GM23338 (cell line): Measurements from ENCODE around the gene VPS13A. TPM values are rescaled to one million over a fixed set of nuclear protein-coding genes. Genes with fewer than 3 reads are reported as not detected.

Experiments used
- ATAC-seq: fragments of 200-7000 bp; cut with Tn5 transposase; 3 replicates; pipeline ENCODE4 v1.9.1; 2020
- DNase-seq: peaks from one replicate; pipeline ENCODE4 v3.0.0-alpha.2; 2015; ENCODE audit warnings: low spot score
- H2AFZ ChIP-seq: fragments of 200-600 bp; sonication (generic); 2 replicates; pipeline ENCODE4 v1.8.0; 2016; ENCODE audit warnings: antibody characterized with exemption, mild to moderate bottlenecking, moderate library complexity
- H3F3A ChIP-seq: fragments of 200-600 bp; sonication (generic); replicated peaks from 2 replicates; pipeline ENCODE4 v1.8.0; 2017; ENCODE audit warnings: antibody characterized with exemption, mixed run types, low read depth
- H3K27ac ChIP-seq: fragments of 200-600 bp; sonication (generic); 2 replicates; pipeline ENCODE4 v1.6.1; 2016; ENCODE audit warnings: low read depth
- H3K27me3 ChIP-seq: fragments of 200-600 bp; sonication (generic); 2 replicates; pipeline ENCODE4 v1.8.0; 2016; ENCODE audit warnings: mild to moderate bottlenecking, mixed run types, moderate library complexity; ENCODE audit not compliant: insufficient read depth
- H3K36me3 ChIP-seq: fragments of 200-600 bp; sonication (generic); 2 replicates; pipeline ENCODE4 v1.8.0; 2016; ENCODE audit warnings: mild to moderate bottlenecking; ENCODE audit not compliant: insufficient read depth
- H3K4me1 ChIP-seq: fragments of 200-600 bp; sonication (generic); 2 replicates; pipeline ENCODE4 v1.8.0; 2016; ENCODE audit warnings: mild to moderate bottlenecking, moderate library complexity; ENCODE audit not compliant: insufficient read depth
- H3K4me2 ChIP-seq: fragments of 200-600 bp; sonication (generic); 2 replicates; pipeline ENCODE4 v1.7.1; 2017; ENCODE audit warnings: mixed run types
- H3K4me3 ChIP-seq: fragments of 200-600 bp; sonication (generic); 2 replicates; pipeline ENCODE4 v1.6.1; 2016; ENCODE audit warnings: mixed run types
- H3K79me2 ChIP-seq: fragments of 200-600 bp; sonication (generic); replicated peaks from 2 replicates; pipeline ENCODE4 v1.8.0; 2017; ENCODE audit warnings: mild to moderate bottlenecking; ENCODE audit not compliant: insufficient read depth
- H3K9me2 ChIP-seq: fragments of 200-600 bp; sonication (generic); 2 replicates; pipeline ENCODE4 v1.8.0; 2017; ENCODE audit not compliant: insufficient read depth
- H4K20me1 ChIP-seq: fragments of 200-600 bp; sonication (generic); replicated peaks from 2 replicates; pipeline ENCODE4 v1.8.0; 2017; ENCODE audit warnings: mild to moderate bottlenecking; ENCODE audit not compliant: insufficient read depth
- H3K27ac Mint-ChIP-seq: 2 replicates; pipeline ENCODE4 v1.8.0; 2020; ENCODE audit warnings: inconsistent platforms, mild to moderate bottlenecking, moderate library complexity, mixed read lengths
- H3K27me3 Mint-ChIP-seq: 3 replicates; pipeline ENCODE4 v1.8.0; 2022; ENCODE audit warnings: low read depth, mild to moderate bottlenecking, moderate library complexity, mixed read lengths, inconsistent platforms; ENCODE audit not compliant: insufficient read depth, poor library complexity
- H3K36me3 Mint-ChIP-seq: 3 replicates; pipeline ENCODE4 v1.8.0; 2021; ENCODE audit warnings: low read depth, mild to moderate bottlenecking, inconsistent platforms, moderate library complexity, mixed read lengths
- H3K4me1 Mint-ChIP-seq: 3 replicates; pipeline ENCODE4 v1.8.0; 2020; ENCODE audit warnings: mild to moderate bottlenecking, inconsistent platforms, mixed read lengths
- H3K4me3 Mint-ChIP-seq: 3 replicates; pipeline ENCODE4 v1.8.0; 2021; ENCODE audit warnings: moderate library complexity, mild to moderate bottlenecking, inconsistent platforms, mixed read lengths
- H3K9me3 Mint-ChIP-seq: 3 replicates; pipeline ENCODE4 v1.8.0; 2020; ENCODE audit warnings: moderate library complexity, mild to moderate bottlenecking, inconsistent platforms, mixed read lengths
- CREB1 ChIP-seq: fragments of 250-450 bp; sonication (Bioruptor Pico); IDR thresholded peaks from 2 replicates; pipeline ENCODE4 v1.5.0; 2020; ENCODE audit warnings: low read depth, mild to moderate bottlenecking, moderate library complexity
- EZH2 ChIP-seq: fragments of 200-600 bp; sonication (generic); IDR thresholded peaks from one replicate; pipeline ENCODE4 v1.8.0; 2017; ENCODE audit warnings: antibody characterized with exemption, mild to moderate bottlenecking, low read depth; ENCODE audit not compliant: unreplicated experiment
- EZH2phosphoT487 ChIP-seq: fragments of 200-600 bp; sonication (generic); IDR thresholded peaks from one replicate; pipeline ENCODE4 v1.8.1; 2018; ENCODE audit warnings: antibody characterized with exemption; ENCODE audit not compliant: unreplicated experiment
- JUNB ChIP-seq: IDR thresholded peaks from one replicate; pipeline ENCODE4 v1.6.1; 2016; ENCODE audit warnings: antibody characterized with exemption; ENCODE audit not compliant: unreplicated experiment
- NANOG ChIP-seq: IDR thresholded peaks from 2 replicates; pipeline ENCODE4 v1.6.1; 2016; ENCODE audit warnings: antibody characterized with exemption, borderline replicate concordance
- POLR2AphosphoS5 ChIP-seq: IDR thresholded peaks from 2 replicates; pipeline ENCODE4 v1.6.1; 2016; ENCODE audit warnings: antibody characterized with exemption, low read depth
- STAT1 ChIP-seq: IDR thresholded peaks from one replicate; pipeline ENCODE4 v1.6.1; 2016; ENCODE audit warnings: antibody characterized with exemption; ENCODE audit not compliant: unreplicated experiment
- ZNF114 ChIP-seq: fragments of 250-450 bp; sonication (Bioruptor Pico); IDR thresholded peaks from 2 replicates; pipeline ENCODE4 v1.5.0; 2020; ENCODE audit warnings: mild to moderate bottlenecking, moderate library complexity
- ZNF331 ChIP-seq: fragments of 250-450 bp; sonication (Bioruptor Pico); IDR thresholded peaks from 2 replicates; pipeline ENCODE4 v1.5.0; 2020; ENCODE audit warnings: low read depth, mild to moderate bottlenecking, moderate library complexity
- polyA plus RNA-seq: library from polyadenylated mRNA; unstranded; fragments of >200 nt; fragmentation: Nextera tagmentation; extraction: Ambion mirVana; gene quantifications from 2 replicates; pipeline ENCODE4 v1.2.1, GENCODE V29; 2016
- total RNA-seq: library from RNA; depleted of rRNA; stranded (reverse); fragments of >200 nt; shearing (Covaris generic); gene quantifications from 2 replicates; pipeline ENCODE4 v1.2.3, GENCODE V29; 2014
- TF ChIP-seq, protein P1 (sequence below): fragments of 250-450 bp; sonication (Bioruptor Pico); IDR thresholded peaks from 2 replicates; pipeline ENCODE4 v1.5.0; 2020; ENCODE audit warnings: mild to moderate bottlenecking, moderate library complexity
- TF ChIP-seq, protein P2 (sequence below), 2 experiments: fragments of 200-600 bp in 1 of 2; sonication (generic) in 1 of 2; conservative IDR thresholded peaks; 2 replicates each; pipeline versions ENCODE4 v1.5.1 to v1.6.1; 2016 to 2017; ENCODE audit warnings: antibody characterized with exemption in 2 of 2, low read depth in 2 of 2, mild to moderate bottlenecking in 2 of 2, moderate library complexity in 1 of 2
- TF ChIP-seq, protein P3 (sequence below): IDR thresholded peaks from one replicate; pipeline ENCODE4 v1.6.1; 2018; ENCODE audit warnings: antibody characterized with exemption; ENCODE audit not compliant: unreplicated experiment
- TF ChIP-seq, protein P4 (sequence below): IDR thresholded peaks from 2 replicates; pipeline ENCODE4 v1.6.1; 2016; ENCODE audit warnings: antibody characterized with exemption

Gene VPS13A
- total and polyA plus RNA-seq, 2 experiments from 2014 or later, result 45.9 to 68.1 TPM

DNA sequence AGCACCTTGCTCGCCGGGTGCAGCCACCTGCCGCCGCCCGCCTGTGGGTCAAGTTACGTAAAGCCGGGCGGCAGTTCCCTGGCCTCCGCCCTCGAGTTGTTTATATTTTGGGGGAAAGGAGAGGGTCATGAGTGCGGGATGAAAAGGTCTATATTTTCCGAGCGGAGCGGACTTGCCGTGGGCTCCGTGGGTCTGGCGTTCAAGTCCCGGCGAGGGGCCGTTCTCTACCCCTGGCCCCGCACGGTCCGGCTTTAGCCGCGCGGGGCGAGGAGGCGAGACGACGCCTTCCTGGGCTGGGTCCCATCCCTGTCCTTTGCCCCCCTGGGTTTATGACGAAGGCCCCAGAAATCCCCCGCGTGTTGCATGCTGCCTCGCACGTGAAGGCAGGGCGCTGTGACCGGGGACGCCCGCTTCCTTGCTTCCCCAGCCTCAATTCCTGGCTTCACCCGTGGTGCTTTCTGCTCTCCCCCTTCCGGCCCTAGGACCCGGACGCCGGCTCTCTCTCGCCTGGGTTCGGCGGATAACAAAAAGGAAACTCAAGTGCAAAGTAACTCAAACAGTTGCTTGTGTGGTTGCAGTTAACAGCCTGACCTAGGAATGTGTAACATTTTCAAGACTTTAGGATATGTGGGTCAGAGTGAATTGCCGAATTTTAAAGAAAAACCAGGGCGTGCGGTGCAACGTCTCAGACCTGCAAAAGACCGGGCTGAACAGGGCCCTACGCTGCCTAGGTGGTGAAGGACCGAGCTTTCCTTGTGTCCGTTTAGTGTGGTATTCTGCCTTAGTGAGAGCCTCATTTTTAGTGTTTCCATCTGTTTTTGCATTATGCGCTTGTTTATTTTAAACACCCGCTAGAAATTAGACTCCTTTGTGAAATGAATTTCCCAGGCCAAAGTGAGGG is 810 bp downstream of the VPS13A start:
- Histone ChIP-seq H3K79me2 (peaks cover 54% of the 10 kb centered on the region), H3K36me3 (no peaks in the 10 kb centered on the region), H3K27ac (peak overlapping the region; percentile 65)

More for the DNA sequence above, 810 bp downstream of the VPS13A start:
- peak overlapping the region; percentile 95 for H3K4me3 Mint-ChIP-seq
- TF ChIP-seq NANOG (no peak), EZH2phosphoT487 (no peak), ZNF331 (CRISPR knock-in tag) (no peak), STAT1 (no peak), ZNF114 (CRISPR knock-in tag) (no peak), CREB1 (CRISPR knock-in tag) (no peak), JUNB (no peak), POLR2AphosphoS5 (no peak), EZH2 (no peak)
- TF ChIP-seq, protein P1, sequence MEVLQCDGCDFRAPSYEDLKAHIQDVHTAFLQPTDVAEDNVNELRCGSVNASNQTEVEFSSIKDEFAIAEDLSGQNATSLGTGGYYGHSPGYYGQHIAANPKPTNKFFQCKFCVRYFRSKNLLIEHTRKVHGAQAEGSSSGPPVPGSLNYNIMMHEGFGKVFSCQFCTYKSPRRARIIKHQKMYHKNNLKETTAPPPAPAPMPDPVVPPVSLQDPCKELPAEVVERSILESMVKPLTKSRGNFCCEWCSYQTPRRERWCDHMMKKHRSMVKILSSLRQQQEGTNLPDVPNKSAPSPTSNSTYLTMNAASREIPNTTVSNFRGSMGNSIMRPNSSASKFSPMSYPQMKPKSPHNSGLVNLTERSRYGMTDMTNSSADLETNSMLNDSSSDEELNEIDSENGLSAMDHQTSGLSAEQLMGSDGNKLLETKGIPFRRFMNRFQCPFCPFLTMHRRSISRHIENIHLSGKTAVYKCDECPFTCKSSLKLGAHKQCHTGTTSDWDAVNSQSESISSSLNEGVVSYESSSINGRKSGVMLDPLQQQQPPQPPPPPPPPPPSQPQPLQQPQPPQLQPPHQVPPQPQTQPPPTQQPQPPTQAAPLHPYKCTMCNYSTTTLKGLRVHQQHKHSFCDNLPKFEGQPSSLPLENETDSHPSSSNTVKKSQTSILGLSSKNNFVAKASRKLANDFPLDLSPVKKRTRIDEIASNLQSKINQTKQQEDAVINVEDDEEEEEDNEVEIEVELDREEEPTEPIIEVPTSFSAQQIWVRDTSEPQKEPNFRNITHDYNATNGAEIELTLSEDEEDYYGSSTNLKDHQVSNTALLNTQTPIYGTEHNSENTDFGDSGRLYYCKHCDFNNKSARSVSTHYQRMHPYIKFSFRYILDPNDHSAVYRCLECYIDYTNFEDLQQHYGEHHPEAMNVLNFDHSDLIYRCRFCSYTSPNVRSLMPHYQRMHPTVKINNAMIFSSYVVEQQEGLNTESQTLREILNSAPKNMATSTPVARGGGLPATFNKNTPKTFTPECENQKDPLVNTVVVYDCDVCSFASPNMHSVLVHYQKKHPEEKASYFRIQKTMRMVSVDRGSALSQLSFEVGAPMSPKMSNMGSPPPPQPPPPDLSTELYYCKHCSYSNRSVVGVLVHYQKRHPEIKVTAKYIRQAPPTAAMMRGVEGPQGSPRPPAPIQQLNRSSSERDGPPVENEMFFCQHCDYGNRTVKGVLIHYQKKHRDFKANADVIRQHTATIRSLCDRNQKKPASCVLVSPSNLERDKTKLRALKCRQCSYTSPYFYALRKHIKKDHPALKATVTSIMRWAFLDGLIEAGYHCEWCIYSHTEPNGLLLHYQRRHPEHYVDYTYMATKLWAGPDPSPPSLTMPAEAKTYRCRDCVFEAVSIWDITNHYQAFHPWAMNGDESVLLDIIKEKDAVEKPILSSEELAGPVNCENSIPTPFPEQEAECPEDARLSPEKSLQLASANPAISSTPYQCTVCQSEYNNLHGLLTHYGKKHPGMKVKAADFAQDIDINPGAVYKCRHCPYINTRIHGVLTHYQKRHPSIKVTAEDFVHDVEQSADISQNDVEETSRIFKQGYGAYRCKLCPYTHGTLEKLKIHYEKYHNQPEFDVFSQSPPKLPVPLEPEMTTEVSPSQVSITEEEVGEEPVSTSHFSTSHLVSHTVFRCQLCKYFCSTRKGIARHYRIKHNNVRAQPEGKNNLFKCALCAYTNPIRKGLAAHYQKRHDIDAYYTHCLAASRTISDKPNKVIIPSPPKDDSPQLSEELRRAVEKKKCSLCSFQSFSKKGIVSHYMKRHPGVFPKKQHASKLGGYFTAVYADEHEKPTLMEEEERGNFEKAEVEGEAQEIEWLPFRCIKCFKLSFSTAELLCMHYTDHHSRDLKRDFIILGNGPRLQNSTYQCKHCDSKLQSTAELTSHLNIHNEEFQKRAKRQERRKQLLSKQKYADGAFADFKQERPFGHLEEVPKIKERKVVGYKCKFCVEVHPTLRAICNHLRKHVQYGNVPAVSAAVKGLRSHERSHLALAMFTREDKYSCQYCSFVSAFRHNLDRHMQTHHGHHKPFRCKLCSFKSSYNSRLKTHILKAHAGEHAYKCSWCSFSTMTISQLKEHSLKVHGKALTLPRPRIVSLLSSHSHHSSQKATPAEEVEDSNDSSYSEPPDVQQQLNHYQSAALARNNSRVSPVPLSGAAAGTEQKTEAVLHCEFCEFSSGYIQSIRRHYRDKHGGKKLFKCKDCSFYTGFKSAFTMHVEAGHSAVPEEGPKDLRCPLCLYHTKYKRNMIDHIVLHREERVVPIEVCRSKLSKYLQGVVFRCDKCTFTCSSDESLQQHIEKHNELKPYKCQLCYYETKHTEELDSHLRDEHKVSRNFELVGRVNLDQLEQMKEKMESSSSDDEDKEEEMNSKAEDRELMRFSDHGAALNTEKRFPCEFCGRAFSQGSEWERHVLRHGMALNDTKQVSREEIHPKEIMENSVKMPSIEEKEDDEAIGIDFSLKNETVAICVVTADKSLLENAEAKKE (CRISPR knock-in tag), result no peak
- TF ChIP-seq, protein P2, sequence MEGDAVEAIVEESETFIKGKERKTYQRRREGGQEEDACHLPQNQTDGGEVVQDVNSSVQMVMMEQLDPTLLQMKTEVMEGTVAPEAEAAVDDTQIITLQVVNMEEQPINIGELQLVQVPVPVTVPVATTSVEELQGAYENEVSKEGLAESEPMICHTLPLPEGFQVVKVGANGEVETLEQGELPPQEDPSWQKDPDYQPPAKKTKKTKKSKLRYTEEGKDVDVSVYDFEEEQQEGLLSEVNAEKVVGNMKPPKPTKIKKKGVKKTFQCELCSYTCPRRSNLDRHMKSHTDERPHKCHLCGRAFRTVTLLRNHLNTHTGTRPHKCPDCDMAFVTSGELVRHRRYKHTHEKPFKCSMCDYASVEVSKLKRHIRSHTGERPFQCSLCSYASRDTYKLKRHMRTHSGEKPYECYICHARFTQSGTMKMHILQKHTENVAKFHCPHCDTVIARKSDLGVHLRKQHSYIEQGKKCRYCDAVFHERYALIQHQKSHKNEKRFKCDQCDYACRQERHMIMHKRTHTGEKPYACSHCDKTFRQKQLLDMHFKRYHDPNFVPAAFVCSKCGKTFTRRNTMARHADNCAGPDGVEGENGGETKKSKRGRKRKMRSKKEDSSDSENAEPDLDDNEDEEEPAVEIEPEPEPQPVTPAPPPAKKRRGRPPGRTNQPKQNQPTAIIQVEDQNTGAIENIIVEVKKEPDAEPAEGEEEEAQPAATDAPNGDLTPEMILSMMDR (conservative IDR thresholded peaks at IDR 0.05; ENCODE audit: low read depth in 2 of 2), result no peak
- TF ChIP-seq, protein P3, sequence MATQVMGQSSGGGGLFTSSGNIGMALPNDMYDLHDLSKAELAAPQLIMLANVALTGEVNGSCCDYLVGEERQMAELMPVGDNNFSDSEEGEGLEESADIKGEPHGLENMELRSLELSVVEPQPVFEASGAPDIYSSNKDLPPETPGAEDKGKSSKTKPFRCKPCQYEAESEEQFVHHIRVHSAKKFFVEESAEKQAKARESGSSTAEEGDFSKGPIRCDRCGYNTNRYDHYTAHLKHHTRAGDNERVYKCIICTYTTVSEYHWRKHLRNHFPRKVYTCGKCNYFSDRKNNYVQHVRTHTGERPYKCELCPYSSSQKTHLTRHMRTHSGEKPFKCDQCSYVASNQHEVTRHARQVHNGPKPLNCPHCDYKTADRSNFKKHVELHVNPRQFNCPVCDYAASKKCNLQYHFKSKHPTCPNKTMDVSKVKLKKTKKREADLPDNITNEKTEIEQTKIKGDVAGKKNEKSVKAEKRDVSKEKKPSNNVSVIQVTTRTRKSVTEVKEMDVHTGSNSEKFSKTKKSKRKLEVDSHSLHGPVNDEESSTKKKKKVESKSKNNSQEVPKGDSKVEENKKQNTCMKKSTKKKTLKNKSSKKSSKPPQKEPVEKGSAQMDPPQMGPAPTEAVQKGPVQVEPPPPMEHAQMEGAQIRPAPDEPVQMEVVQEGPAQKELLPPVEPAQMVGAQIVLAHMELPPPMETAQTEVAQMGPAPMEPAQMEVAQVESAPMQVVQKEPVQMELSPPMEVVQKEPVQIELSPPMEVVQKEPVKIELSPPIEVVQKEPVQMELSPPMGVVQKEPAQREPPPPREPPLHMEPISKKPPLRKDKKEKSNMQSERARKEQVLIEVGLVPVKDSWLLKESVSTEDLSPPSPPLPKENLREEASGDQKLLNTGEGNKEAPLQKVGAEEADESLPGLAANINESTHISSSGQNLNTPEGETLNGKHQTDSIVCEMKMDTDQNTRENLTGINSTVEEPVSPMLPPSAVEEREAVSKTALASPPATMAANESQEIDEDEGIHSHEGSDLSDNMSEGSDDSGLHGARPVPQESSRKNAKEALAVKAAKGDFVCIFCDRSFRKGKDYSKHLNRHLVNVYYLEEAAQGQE, result no peak
- TF ChIP-seq, protein P4, sequence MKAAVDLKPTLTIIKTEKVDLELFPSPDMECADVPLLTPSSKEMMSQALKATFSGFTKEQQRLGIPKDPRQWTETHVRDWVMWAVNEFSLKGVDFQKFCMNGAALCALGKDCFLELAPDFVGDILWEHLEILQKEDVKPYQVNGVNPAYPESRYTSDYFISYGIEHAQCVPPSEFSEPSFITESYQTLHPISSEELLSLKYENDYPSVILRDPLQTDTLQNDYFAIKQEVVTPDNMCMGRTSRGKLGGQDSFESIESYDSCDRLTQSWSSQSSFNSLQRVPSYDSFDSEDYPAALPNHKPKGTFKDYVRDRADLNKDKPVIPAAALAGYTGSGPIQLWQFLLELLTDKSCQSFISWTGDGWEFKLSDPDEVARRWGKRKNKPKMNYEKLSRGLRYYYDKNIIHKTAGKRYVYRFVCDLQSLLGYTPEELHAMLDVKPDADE, result no peak
- peaks cover 20% of the 10 kb centered on the region for H4K20me1 ChIP-seq
- peaks cover 23% of the 10 kb centered on the region for H3K4me1 Mint-ChIP-seq
- peak overlapping the region; percentile 93 for H2AFZ ChIP-seq
- peaks cover 3% of the 10 kb centered on the region; the same call in 1 of the 2 replicates for H3F3A ChIP-seq
- peaks cover 31% of the 10 kb centered on the region for H3K4me1 ChIP-seq
- no peaks in the 10 kb centered on the region for H3K9me3 Mint-ChIP-seq
- H3K36me3 Mint-ChIP-seq, result no peaks in the 10 kb centered on the region; the same call in 2 of the 3 replicates
- peak overlapping the region; percentile 74; the same call in 1 of the 2 replicates for H3K27ac Mint-ChIP-seq
- peaks cover 2% of the 10 kb centered on the region for H3K27me3 Mint-ChIP-seq
- no peaks in the 10 kb centered on the region for H3K9me2 ChIP-seq
- ATAC-seq, result peak; percentile 17
- no peaks in the 10 kb centered on the region for H3K27me3 ChIP-seq
- peak; percentile 67 for DNase-seq
- peak overlapping the region; percentile 88 for H3K4me3 ChIP-seq
- H3K4me2 ChIP-seq, result peak overlapping the region; percentile 95
